ENCODE measurements around the gene ADIPOR1.
"Not testable (repeated sequence)": the region's sequence is repeated elsewhere in the genome, so short reads cannot be mapped to it uniquely, and the experiment has no call there.

Gene ADIPOR1

GRCh38 chr1:202957733-202958543, at the start of gene ADIPOR1:
Gene ADIPOR1 (minus strand): TSS chr1:202958312. CDS start chr1:202951070, 7,242 bp downstream.
- TF ChIP-seq CTCF (conservative IDR thresholded peaks at IDR 0.05; ENCODE audit: low read depth, low read length) = no peak
- peak; percentile 86 for DNase-seq (ENCODE audit: low read depth)
- H3K4me3 ChIP-seq (ENCODE audit: low read depth, low read length) = peak within 1 kb of the TSS; percentile 72

GRCh38 chr1:203006948-203007871, 49.1 kb upstream of the ADIPOR1 start, which contains the start of gene TMEM183A:
Gene TMEM183A (plus strand): TSS chr1:203007374. CDS start chr1:203007466, 92 bp downstream.
- H3K4me3 ChIP-seq (ENCODE audit: low read depth, low read length) = peak within 1 kb of the TSS; percentile 90
- no peak for TF ChIP-seq CTCF (conservative IDR thresholded peaks at IDR 0.05; ENCODE audit: low read depth, low read length)

GRCh38 chr1:203005395-203006142, 47.5 kb upstream of the ADIPOR1 start:
- H3K4me3 ChIP-seq (ENCODE audit: low read depth, low read length); DNase-seq (ENCODE audit: low read depth): not testable (repeated sequence)

More at GRCh38 chr1:203006948-203007871, 49.1 kb upstream of the ADIPOR1 start, which contains the start of gene TMEM183A:
- peak; percentile 98 for DNase-seq (ENCODE audit: low read depth)

- no peak for DNase-seq (ENCODE audit: low read depth)
- no peak overlapping the region for H3K4me3 ChIP-seq (ENCODE audit: low read depth, low read length)
- TF ChIP-seq CTCF (conservative IDR thresholded peaks at IDR 0.05; ENCODE audit: low read depth, low read length) = no peak
These were observed 44.8 kb upstream of the ADIPOR1 start for GRCh38 chr1:203002951-203003350.

- TF ChIP-seq CTCF (conservative IDR thresholded peaks at IDR 0.05; ENCODE audit: low read depth, low read length) = no peak
- H3K4me3 ChIP-seq (ENCODE audit: low read depth, low read length) = no peak overlapping the region
- no peak for DNase-seq (ENCODE audit: low read depth)
These were observed 43.9 kb upstream of the ADIPOR1 start for GRCh38 chr1:203001986-203002385.

- TF ChIP-seq CTCF (conservative IDR thresholded peaks at IDR 0.05; ENCODE audit: low read depth, low read length) = no peak
- DNase-seq (ENCODE audit: low read depth) = no peak
- no peak overlapping the region for H3K4me3 ChIP-seq (ENCODE audit: low read depth, low read length)
These were observed 42.3 kb upstream of the ADIPOR1 start for GRCh38 chr1:203000217-203000944.

Data from choroid plexus epithelial cell (primary cell).